SU-DHL-6 (cell line): ENCODE data around the gene BAIAP2L1.

ENCODE experiments used
- H2AFZ ChIP-seq: fragments of 200-600 bp; sonication (generic); 2 replicates; pipeline ENCODE4 v1.6.1; 2014; ENCODE audit warnings: low read depth, mild to moderate bottlenecking, moderate library complexity, mixed read lengths, antibody characterized with exemption, low read length; ENCODE audit not compliant: severe bottlenecking
- H3F3A ChIP-seq: fragments of 200-600 bp; shearing (Covaris generic); 2 replicates; pipeline ENCODE4 v1.6.0; 2016; ENCODE audit warnings: antibody characterized with exemption, mild to moderate bottlenecking; ENCODE audit not compliant: insufficient read depth
- H3K27ac ChIP-seq: fragments of 200-600 bp; sonication (generic); 2 replicates; pipeline ENCODE4 v1.5.1; 2016; ENCODE audit warnings: low read depth, mild to moderate bottlenecking, low read length, moderate library complexity, mixed read lengths
- H3K27me3 ChIP-seq: fragments of 200-600 bp; sonication (generic), shearing (Covaris generic); 2 replicates; pipeline ENCODE4 v1.6.0; 2014; ENCODE audit warnings: mild to moderate bottlenecking, low read length
- H3K36me3 ChIP-seq: fragments of 200-600 bp; sonication (generic); 2 replicates; pipeline ENCODE4 v1.6.1; 2014; ENCODE audit warnings: mild to moderate bottlenecking, low read length, mixed read lengths
- H3K4me2 ChIP-seq: fragments of 300-600, 200-600 bp; shearing (Covaris generic), sonication (generic); 2 replicates; pipeline ENCODE4 v1.6.0; 2014; ENCODE audit warnings: low read length, low read depth, mild to moderate bottlenecking; ENCODE audit not compliant: poor library complexity, severe bottlenecking
- H3K4me3 ChIP-seq: fragments of 200-600 bp; sonication (generic); 2 replicates; pipeline ENCODE4 v1.5.1; 2014; ENCODE audit warnings: antibody characterized with exemption, low read length, mild to moderate bottlenecking, mixed read lengths; ENCODE audit not compliant: insufficient read depth, poor library complexity, severe bottlenecking
- H3K79me2 ChIP-seq: fragments of 200-600 bp; sonication (generic); 2 replicates; pipeline ENCODE4 v1.6.1; 2014; ENCODE audit warnings: mild to moderate bottlenecking, low read length, moderate library complexity; ENCODE audit not compliant: insufficient read depth
- H3K9ac ChIP-seq: fragments of 200-600 bp; sonication (generic); 2 replicates; pipeline ENCODE4 v1.7.0; 2014; ENCODE audit warnings: mild to moderate bottlenecking, low read length
- H3K9me2 ChIP-seq: fragments of 200-600 bp; sonication (generic); replicated peaks from 2 replicates; pipeline ENCODE4 v1.6.1; 2014; ENCODE audit warnings: low read length; ENCODE audit not compliant: insufficient read depth
- H3K9me3 ChIP-seq: fragments of 200-600 bp; sonication (generic); 2 replicates; pipeline ENCODE4 v1.6.1; 2014; ENCODE audit warnings: low read length, mixed read lengths; ENCODE audit not compliant: insufficient read depth
- H4K20me1 ChIP-seq: fragments of 200-600 bp; sonication (generic); 2 replicates; pipeline ENCODE4 v1.6.1; 2014; ENCODE audit warnings: low read depth, mild to moderate bottlenecking, antibody characterized with exemption, low read length, moderate library complexity, mixed read lengths
- CTCF ChIP-seq: fragments of 200-600 bp; sonication (generic); IDR thresholded peaks from one replicate; pipeline ENCODE4 v1.5.1; 2017; ENCODE audit warnings: antibody characterized with exemption, mild to moderate bottlenecking, low read length, moderate library complexity; ENCODE audit not compliant: insufficient read depth, poor library complexity, severe bottlenecking
- EZH2phosphoT487 ChIP-seq: fragments of 200-600 bp; sonication (generic), shearing (Covaris generic); conservative IDR thresholded peaks from 2 replicates; pipeline ENCODE4 v1.6.1; 2018; ENCODE audit warnings: mild to moderate bottlenecking, antibody characterized with exemption, low read length, moderate library complexity, mixed read lengths

Gene BAIAP2L1

DNA sequence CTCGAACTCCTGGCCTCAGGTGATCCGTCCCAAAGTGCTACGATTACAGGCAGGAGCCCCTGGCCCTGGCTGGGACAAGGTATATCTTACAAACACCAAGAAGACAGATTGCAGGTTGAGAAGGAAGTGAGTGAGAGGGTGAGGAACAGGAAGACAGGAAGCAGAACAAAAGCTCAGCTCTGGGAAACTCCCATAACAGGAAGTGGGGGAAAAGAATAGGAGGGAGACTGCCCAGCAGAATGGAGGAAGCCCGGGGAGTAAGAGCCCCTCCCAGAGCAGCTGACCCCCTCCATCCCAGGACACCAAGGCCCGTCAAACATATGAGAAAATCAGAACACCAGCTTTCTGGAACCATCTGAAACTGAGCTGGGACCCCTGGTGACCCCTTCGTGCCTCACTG lies 151.8 kb downstream of the BAIAP2L1 start:
- no peaks in the 10 kb centered on the region for H3K9me3 ChIP-seq

DNA sequence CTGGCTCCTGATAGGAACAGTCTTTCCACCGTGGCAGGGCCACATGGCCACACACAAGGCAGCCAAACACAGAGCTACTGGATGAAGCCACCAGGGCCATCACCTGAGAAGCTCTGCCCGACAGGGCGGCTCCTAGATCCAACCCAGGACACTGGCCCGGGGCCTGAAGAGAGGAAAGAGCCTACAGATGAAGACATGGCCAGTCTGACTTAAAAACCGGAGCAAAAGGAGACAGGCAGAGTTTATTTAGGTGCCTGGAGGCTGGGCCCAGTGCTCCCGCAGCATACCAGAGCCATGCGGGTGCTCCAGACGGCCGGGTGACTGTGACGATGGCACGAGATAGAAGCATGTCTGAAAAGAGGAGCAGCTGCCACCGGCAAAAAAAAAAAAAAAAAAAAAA lies 152.7 kb downstream of the BAIAP2L1 start:
- Histone ChIP-seq H3K4me3 (no peak overlapping the region), H3F3A (peaks cover 10% of the 10 kb centered on the region), H3K79me2 (peaks cover 8% of the 10 kb centered on the region), H2AFZ (no peak overlapping the region), H3K36me3 (no peaks in the 10 kb centered on the region), H3K9me3 (no peaks in the 10 kb centered on the region), H3K9ac (no peak overlapping the region), H3K4me2 (no peak overlapping the region), H3K27ac (no peak overlapping the region), H3K9me2 (no peaks in the 10 kb centered on the region), H4K20me1 (no peaks in the 10 kb centered on the region), H3K27me3 (no peaks in the 10 kb centered on the region)
- TF ChIP-seq EZH2phosphoT487, result no peak
- TF ChIP-seq CTCF, result no peak

More for the DNA sequence above, 151.8 kb downstream of the BAIAP2L1 start:
- Histone ChIP-seq H3K27ac (no peak overlapping the region), H3K9me2 (no peaks in the 10 kb centered on the region), H3K4me3 (no peak overlapping the region), H3F3A (peaks cover 10% of the 10 kb centered on the region), H4K20me1 (no peaks in the 10 kb centered on the region), H3K27me3 (no peaks in the 10 kb centered on the region), H3K4me2 (no peak overlapping the region), H2AFZ (no peak overlapping the region), H3K79me2 (peaks cover 8% of the 10 kb centered on the region), H3K36me3 (no peaks in the 10 kb centered on the region), H3K9ac (no peak overlapping the region)
- no peak for TF ChIP-seq EZH2phosphoT487
- TF ChIP-seq CTCF, result no peak

- H3K79me2 ChIP-seq, result no peaks in the 10 kb centered on the region
- no peaks in the 10 kb centered on the region for H4K20me1 ChIP-seq
- TF ChIP-seq CTCF (no peak), EZH2phosphoT487 (no peak)
- H3K9me2 ChIP-seq, result no peaks in the 10 kb centered on the region
- H3K9ac ChIP-seq, result no peak overlapping the region
- no peaks in the 10 kb centered on the region for H3K27me3 ChIP-seq
- H2AFZ ChIP-seq, result no peak overlapping the region
- no peaks in the 10 kb centered on the region for H3K9me3 ChIP-seq
- H3F3A ChIP-seq, result no peaks in the 10 kb centered on the region
- no peaks in the 10 kb centered on the region for H3K36me3 ChIP-seq
- no peak overlapping the region for H3K4me2 ChIP-seq
- H3K4me3 ChIP-seq, result no peak overlapping the region
- H3K27ac ChIP-seq, result no peak overlapping the region
Measured at GRCh38 chr7:98244871-98245270, 156.0 kb downstream of the BAIAP2L1 start.

DNA sequence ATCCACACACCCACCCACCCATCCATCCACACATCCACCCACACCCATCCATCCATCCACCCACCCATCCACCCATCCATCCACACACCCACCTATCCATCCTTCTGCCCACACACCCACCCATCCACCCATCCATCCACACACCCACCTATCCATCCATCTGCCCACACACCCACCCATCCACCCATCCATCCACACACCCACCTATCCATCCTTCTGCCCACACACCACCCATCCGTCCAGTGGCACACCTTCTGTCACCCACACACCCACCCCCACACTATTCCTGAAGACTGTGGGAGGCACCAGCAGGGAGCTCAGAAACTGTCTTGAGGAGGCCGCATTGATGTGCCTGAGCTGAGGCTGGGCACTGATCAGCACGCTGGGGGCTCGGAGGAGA lies 158.0 kb downstream of the BAIAP2L1 start:
- H3K9ac ChIP-seq, result no peak overlapping the region
- H4K20me1 ChIP-seq, result no peaks in the 10 kb centered on the region
- no peaks in the 10 kb centered on the region for H3K36me3 ChIP-seq
- no peak overlapping the region for H3K4me3 ChIP-seq
- H3F3A ChIP-seq, result no peaks in the 10 kb centered on the region
- no peaks in the 10 kb centered on the region for H3K27me3 ChIP-seq
- no peaks in the 10 kb centered on the region for H3K9me3 ChIP-seq
- no peak overlapping the region for H3K27ac ChIP-seq
- no peaks in the 10 kb centered on the region for H3K79me2 ChIP-seq
- TF ChIP-seq EZH2phosphoT487, result no peak
- TF ChIP-seq CTCF, result no peak
- no peak overlapping the region for H3K4me2 ChIP-seq
- H2AFZ ChIP-seq, result no peak overlapping the region
- H3K9me2 ChIP-seq, result no peaks in the 10 kb centered on the region
